HEK293 (cell line): ENCODE results near the gene KHSRP.

ENCODE experiments used
- GFI1B ChIP-seq: fragments of 450-650 bp; formaldehyde crosslinking; IDR thresholded peaks from 2 replicates; pipeline ENCODE4 v1.5.1; 2016; ENCODE audit warnings: missing biosample characterization, missing genetic modification characterization
- MZF1 ChIP-seq: fragments of 450-650 bp; formaldehyde crosslinking; IDR thresholded peaks from 2 replicates; pipeline ENCODE4 v1.5.1; 2017; ENCODE audit warnings: missing biosample characterization, missing genetic modification characterization, borderline replicate concordance
- ZBTB21 ChIP-seq: fragments of 450-650 bp; formaldehyde crosslinking; IDR thresholded peaks from 2 replicates; pipeline ENCODE4 v1.5.1; 2017; ENCODE audit warnings: missing biosample characterization, missing genetic modification characterization
- ZNF169 ChIP-seq: fragments of 450-650 bp; formaldehyde crosslinking; IDR thresholded peaks from 2 replicates; pipeline ENCODE4 v1.5.1; 2016; ENCODE audit warnings: missing biosample characterization, missing genetic modification characterization

DNA sequence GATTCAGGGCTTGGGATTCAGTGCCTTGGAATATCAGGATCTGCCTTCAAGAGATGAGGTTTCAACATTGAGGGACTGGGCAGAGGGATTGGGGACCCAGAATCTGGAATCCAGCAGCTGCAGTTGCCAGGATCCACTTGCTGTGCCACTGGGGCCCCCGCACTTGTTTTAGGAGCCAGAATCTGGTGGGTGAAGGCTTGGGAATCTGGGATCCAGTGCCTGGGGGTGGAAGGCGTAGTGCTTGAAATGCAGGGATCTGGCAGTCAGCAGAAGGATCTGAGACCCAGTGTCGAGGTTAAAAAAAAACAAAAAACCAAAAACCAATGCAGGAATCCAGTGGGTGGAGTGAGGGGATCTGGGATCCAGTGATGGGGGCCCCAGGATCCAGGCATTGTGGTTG is 16.3 kb upstream of the KHSRP start:
- TF ChIP-seq GFI1B (tag by site-specific recombination) = no peak
- TF ChIP-seq MZF1 (tag by site-specific recombination) = no peak
- TF ChIP-seq ZNF169 (tag by site-specific recombination) = no peak
- no peak for TF ChIP-seq ZBTB21 (tag by site-specific recombination)
